ENCODE data around the gene ZKSCAN1. TPM values are rescaled to one million over a fixed set of nuclear protein-coding genes. Genes with fewer than 3 reads are reported as not detected.

ZKSCAN1 gene
- total RNA-seq, 1 experiment from 2014 or later: 61.2 TPM

DNA sequence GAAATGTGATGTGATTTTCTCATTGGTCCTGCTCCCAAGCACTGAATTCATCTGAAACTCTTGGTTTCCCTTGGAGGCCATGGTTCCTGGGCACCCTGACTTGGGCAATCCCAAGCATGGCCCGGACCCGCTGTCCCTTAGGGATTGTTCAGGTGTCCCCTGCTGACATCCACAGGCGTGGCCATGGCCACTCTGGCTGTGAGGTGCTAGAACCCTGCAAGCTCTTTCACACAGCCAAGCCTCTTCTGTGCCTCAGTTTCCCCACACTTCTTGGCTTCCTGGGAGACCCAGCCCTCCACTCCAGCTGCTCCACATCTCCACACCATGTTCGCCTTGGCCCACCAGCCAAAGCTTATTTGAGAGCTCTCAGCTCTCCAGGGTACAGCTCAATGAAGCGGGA lies 27.6 kb upstream of the ZKSCAN1 start:
- DNase-seq (ENCODE audit: low read depth, low spot score) (no peak), ATAC-seq (no peak)
- Histone ChIP-seq H3K79me2 (ENCODE audit: insufficient read depth, low read length) (no peaks in the 10 kb centered on the region), H3K9me2 (ENCODE audit: insufficient read depth) (no peaks in the 10 kb centered on the region), H3K4me3 (replicated peaks in 1 of 2; ENCODE audit: low read depth in 1 of 2, low read length in 2 of 2) (no peak overlapping the region), H3K36me3 (ENCODE audit: control insufficient read depth in 1 of 2, insufficient read depth in 2 of 2, low read length in 2 of 2) (no peaks in the 10 kb centered on the region), H3K27me3 (ENCODE audit: insufficient read depth, low read length) (0 out of 2 replicates have a peak, but pooled peaks cover 2% of the 10 kb centered on the region), H3K27ac (ENCODE audit: low read depth, low read length) (no peak overlapping the region), H2AFZ (ENCODE audit: low read depth, low read length, poor library complexity, severe bottlenecking) (no peak overlapping the region), H3K4me2 (ENCODE audit: low read length) (no peak overlapping the region), H3K9ac (ENCODE audit: low read length) (no peak overlapping the region), H3K4me1 (ENCODE audit: control insufficient read depth in 1 of 2, insufficient read depth in 2 of 2, low read length in 2 of 2) (no peaks in the 10 kb centered on the region; a peak in 1 of 4 replicates), H4K20me1 (ENCODE audit: insufficient read depth) (no peaks in the 10 kb centered on the region), H3K9me3 (ENCODE audit: control insufficient read depth in 1 of 2, insufficient read depth in 1 of 2, low read depth in 1 of 2, low read length in 2 of 2) (no peaks in the 10 kb centered on the region)
- POLR2A ChIA-PET: no interaction called here
- no peak for TF ChIP-seq SIN3A (IDR thresholded peaks at IDR 0.05; ENCODE audit: low read depth)
- TF ChIP-seq SRF (IDR thresholded peaks at IDR 0.05; ENCODE audit: low read depth): no peak
- TF ChIP-seq, protein P1, sequence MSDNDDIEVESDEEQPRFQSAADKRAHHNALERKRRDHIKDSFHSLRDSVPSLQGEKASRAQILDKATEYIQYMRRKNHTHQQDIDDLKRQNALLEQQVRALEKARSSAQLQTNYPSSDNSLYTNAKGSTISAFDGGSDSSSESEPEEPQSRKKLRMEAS (IDR thresholded peaks at IDR 0.05): no peak
- TF ChIP-seq YY1 (IDR thresholded peaks at IDR 0.05; ENCODE audit: extremely low read depth, insufficient replicate concordance, low read depth, low read length): no peak
- no peak for TF ChIP-seq EZH2 (IDR thresholded peaks at IDR 0.05)
- no peak for TF ChIP-seq ZNF274 (IDR thresholded peaks at IDR 0.05; ENCODE audit: low read depth, low read length)
- TF ChIP-seq RAD21 (IDR thresholded peaks at IDR 0.05; ENCODE audit: low read depth): no peak
- no peak for TF ChIP-seq EGR1 (IDR thresholded peaks at IDR 0.05; ENCODE audit: low read depth)
- TF ChIP-seq TCF7L2 (IDR thresholded peaks at IDR 0.05; ENCODE audit: borderline replicate concordance, extremely low read depth, insufficient read depth, insufficient read length): no peak
- no peak for TF ChIP-seq ZBTB33 (IDR thresholded peaks at IDR 0.05; ENCODE audit: extremely low read depth, insufficient replicate concordance, low read length)
- TF ChIP-seq ZFX (IDR thresholded peaks at IDR 0.05): no peak
- TF ChIP-seq POLR2AphosphoS5 (IDR thresholded peaks at IDR 0.05; ENCODE audit: low read depth, low read length): no peak
- TF ChIP-seq CBX3 (IDR thresholded peaks at IDR 0.05; ENCODE audit: low read depth): no peak
- TF ChIP-seq SP1 (IDR thresholded peaks at IDR 0.05; ENCODE audit: low read depth): no peak
- no peak for TF ChIP-seq ELF1 (IDR thresholded peaks at IDR 0.05; ENCODE audit: borderline replicate concordance, low read depth)
- no peak for TF ChIP-seq CTCF (IDR thresholded peaks at IDR 0.05 in 2 of 3, conservative IDR thresholded peaks at IDR 0.05 in 1 of 3; ENCODE audit: borderline replicate concordance in 1 of 3, insufficient read depth in 1 of 3, low read depth in 2 of 3, low read length in 2 of 3)
- TF ChIP-seq EZH2phosphoT487 (IDR thresholded peaks at IDR 0.05; ENCODE audit: borderline replicate concordance): no peak
- no peak for TF ChIP-seq JUND (IDR thresholded peaks at IDR 0.05)
- CTCF ChIA-PET: interaction anchor here (0.7 kb wide), 1 partner anchor 242 kb away, joined by 4 read pairs; no protein-coding TSS in a partner anchor
- no TSS peak for BruUV-seq (replicated peaks)
- intact Hi-C loops (cut with micrococcal nuclease): no loop called here
- RAD21 ChIA-PET (ENCODE audit: low non-redundant PET in 1 of 2, low total read pairs in 2 of 2, uncharacterized antibody in 2 of 2, unreplicated experiment in 2 of 2): interaction anchor here in 1 of 2 experiments (0.8 kb wide), 1 partner anchor 73 kb away, joined by 3 read pairs; no protein-coding TSS in a partner anchor
